Muscle layer of duodenum (tissue), 2 donors: ENCODE data around the gene BAZ1B.
"Not testable (repeated sequence)": the region's sequence is repeated elsewhere in the genome, so short reads cannot be mapped to it uniquely, and the experiment has no call there.

Experiments used
- H3K27ac ChIP-seq: one replicate; pipeline ENCODE4 v1.7.0; 2013; ENCODE audit warnings: mild to moderate bottlenecking, low read length
- H3K27me3 ChIP-seq: one replicate; pipeline ENCODE4 v1.7.0; 2013; ENCODE audit warnings: low read depth, mild to moderate bottlenecking, control low read depth, low read length
- H3K36me3 ChIP-seq, 2 donors: one replicate each; pipeline ENCODE4 v1.7.0; 2013; ENCODE audit warnings: low read length in 2 of 2, control low read depth in 1 of 2, mild to moderate bottlenecking in 1 of 2; ENCODE audit not compliant: insufficient read depth in 2 of 2, control insufficient read depth in 1 of 2
- H3K4me1 ChIP-seq, 2 donors: one replicate each; pipeline ENCODE4 v1.7.0; 2013; ENCODE audit warnings: low read length in 2 of 2, mild to moderate bottlenecking in 2 of 2, control low read depth in 1 of 2, moderate library complexity in 1 of 2; ENCODE audit not compliant: insufficient read depth in 2 of 2, control insufficient read depth in 1 of 2
- H3K4me3 ChIP-seq, 2 donors: one replicate each; pipeline ENCODE4 v1.7.0; 2013; ENCODE audit warnings: low read length in 2 of 2, low read depth in 1 of 2, mild to moderate bottlenecking in 1 of 2
- H3K9me3 ChIP-seq, 2 donors: one replicate each; pipeline ENCODE4 v1.7.0; 2013; ENCODE audit warnings: low read length in 2 of 2, control low read depth in 1 of 2, mild to moderate bottlenecking in 1 of 2; ENCODE audit not compliant: control insufficient read depth in 1 of 2
- donor health status: healthy.

Gene BAZ1B

DNA sequence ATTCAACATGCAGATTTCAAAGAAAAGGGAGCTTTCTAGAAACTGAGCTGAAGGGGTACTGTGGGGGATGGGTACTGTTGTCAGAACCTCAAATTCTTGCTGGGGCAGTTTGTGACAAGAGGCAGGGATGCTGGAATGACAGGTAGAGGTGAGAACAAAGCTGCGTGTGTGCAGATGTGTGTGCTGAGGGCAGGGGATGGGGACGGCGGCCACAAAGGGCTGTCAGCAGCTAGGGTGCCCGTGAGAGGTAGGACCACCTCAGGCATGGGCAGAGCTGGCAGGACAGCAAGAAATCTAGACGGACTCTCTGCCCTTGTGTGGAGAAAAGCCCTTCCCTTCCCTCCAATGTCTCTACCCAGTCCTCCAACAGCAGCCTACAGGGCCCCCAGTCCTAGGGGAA lies 14.4 kb upstream of the BAZ1B start:
- Histone ChIP-seq H3K36me3 (peaks cover 38 to 58% of the 10 kb centered on the region in 2 donors), H3K27ac (no peak overlapping the region), H3K9me3 (no peaks in the 10 kb centered on the region), H3K4me3 (no peak overlapping the region), H3K27me3 (no peaks in the 10 kb centered on the region), H3K4me1 (no peaks in the 10 kb centered on the region)

DNA sequence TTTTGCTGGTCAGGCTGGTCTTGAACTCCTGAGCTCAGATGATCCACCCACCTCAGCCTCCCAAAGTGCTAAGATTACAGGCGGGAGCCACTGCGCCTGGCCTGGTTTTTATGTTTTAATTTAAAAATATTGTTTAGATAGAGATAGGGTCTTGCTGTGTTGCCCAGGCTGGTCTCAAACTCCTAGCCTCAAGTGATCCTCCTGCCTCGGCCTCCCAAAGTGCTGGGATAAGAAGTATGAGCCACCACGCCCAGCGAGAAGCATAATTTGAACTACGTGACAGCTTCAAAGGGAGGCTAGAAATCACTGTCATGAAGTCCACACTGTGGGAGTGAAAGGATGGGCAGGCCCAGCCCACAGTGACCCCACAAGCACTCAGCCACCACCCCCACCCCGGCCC lies 13.8 kb upstream of the BAZ1B start:
- not testable (repeated sequence) for H3K9me3 ChIP-seq, H3K4me3 ChIP-seq, H3K27ac ChIP-seq, H3K27me3 ChIP-seq, H3K4me1 ChIP-seq
- H3K36me3 ChIP-seq = peaks cover 38 to 57% of the 10 kb centered on the region in 2 donors

DNA sequence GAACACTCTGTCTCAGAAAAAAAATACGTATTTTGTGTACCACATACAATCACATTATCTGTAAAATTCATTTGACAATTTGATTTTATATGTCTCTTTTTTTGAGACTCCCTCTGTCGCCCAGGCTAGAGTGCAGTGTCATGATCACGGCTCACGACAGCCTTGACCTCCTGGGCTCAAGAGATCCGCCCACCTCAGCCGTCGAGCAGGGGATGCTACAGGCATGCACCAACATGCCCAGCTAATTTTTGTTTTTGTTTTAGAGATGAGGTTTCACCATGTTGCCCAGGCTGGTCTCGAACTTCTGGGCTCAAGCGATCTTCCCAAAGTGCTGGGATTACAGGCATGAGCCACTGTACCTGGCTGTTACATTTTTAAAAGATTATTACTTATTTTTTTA lies 11.6 kb upstream of the BAZ1B start:
- H3K9me3 ChIP-seq = no peaks in the 10 kb centered on the region
- H3K36me3 ChIP-seq = peaks cover 25 to 41% of the 10 kb centered on the region in 2 donors
- no peaks in the 10 kb centered on the region for H3K27me3 ChIP-seq
- no peaks in the 10 kb centered on the region for H3K4me1 ChIP-seq
- H3K27ac ChIP-seq = no peak overlapping the region
- H3K4me3 ChIP-seq = no peak overlapping the region

DNA sequence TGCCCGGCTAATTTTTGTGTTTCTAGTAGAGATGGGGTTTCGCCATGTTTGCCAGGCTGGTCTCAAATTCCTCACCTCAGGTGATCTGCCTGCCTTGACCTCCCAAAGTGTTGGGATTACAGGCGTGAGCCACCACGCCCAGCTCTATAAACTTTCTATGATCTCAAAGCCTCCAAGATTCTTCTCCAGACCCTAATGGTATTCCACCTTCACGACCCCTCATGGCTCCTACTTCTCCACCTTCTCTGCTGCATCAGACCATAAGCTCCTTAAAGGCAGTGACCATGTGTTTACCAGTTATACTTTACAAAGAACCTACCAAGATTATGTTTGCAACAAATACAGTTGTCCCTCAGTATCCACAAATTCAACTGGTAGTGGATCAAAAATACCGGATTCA lies 10.1 kb upstream of the BAZ1B start:
- Histone ChIP-seq H3K4me3 (no peak overlapping the region), H3K27me3 (no peaks in the 10 kb centered on the region), H3K9me3 (no peaks in the 10 kb centered on the region), H3K36me3 (peaks cover 14 to 27% of the 10 kb centered on the region in 2 donors), H3K27ac (no peak overlapping the region), H3K4me1 (no peaks in the 10 kb centered on the region)

DNA sequence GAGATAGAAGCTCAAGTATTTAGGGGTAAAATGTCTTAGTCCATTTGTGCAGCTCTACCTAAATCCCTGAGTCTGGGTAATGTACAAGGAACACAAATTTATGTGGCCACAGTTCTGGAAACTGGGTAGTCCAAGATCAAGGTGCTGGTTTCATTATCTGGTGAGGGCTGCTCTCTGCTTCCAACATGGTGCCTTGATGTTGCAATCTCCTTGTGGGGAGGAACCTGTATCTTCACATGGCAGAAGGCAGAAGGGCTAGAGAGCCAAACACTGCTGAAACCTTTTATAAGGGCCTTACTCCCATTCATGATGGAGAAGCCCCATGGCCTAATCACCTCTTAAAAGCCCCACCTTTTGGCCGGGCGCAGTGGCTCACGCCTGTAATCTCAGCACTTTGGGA lies 8.7 kb upstream of the BAZ1B start:
- Histone ChIP-seq H3K36me3 (peaks cover 5 to 13% of the 10 kb centered on the region in 2 donors), H3K27me3 (no peaks in the 10 kb centered on the region), H3K9me3 (no peaks in the 10 kb centered on the region)

DNA sequence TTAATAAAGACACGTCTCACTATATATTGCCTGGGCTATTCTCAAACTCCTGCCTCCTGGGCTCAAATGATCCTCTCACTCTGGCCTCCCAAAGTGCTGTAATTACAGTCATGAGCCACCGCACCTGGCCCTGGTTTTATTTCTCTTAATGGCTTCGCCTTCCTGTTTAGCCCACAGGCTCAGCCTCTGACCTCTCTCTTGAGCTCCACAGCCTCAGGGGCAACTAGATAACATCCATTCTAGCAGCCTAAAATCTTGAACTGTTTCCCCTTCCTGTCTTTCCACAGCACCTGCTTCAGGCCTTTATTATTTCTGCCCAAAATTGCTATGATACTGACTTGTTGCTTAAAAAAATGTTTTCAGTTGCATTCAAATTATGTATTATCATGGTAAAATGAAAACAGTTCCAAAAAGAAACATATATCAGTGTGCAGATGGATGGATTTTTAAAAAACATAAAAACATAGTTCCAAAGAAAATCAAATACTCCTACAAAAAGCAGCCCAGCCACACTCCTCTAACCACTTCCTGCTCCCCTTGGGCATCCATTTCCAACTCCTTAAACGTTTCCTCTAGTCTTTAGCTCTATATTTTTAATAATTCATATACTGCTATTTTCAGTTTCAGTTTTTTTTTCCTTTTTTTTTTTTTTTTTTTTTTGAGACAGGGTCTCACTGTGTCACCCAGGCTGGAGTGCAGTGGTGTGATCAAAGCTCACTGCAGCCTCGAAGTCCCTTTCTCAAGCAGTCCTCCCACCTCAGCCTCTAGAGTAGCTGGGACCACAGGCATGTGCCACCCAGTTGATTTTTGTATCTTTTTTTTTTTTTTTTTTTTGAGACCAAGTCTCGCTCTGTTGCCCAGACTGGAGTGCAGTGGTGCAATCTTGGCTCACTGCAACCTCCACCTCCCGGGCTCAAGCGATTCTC lies 5.1 kb upstream of the BAZ1B start:
- no peak overlapping the region for H3K27ac ChIP-seq
- H3K4me3 ChIP-seq = no peak overlapping the region
- no peaks in the 10 kb centered on the region for H3K27me3 ChIP-seq
- H3K36me3 ChIP-seq = no peaks in the 10 kb centered on the region
- H3K9me3 ChIP-seq = no peaks in the 10 kb centered on the region
- H3K4me1 ChIP-seq = no peaks in the 10 kb centered on the region

More for the DNA sequence above, 8.7 kb upstream of the BAZ1B start:
- no peak overlapping the region for H3K27ac ChIP-seq
- H3K4me3 ChIP-seq = no peak overlapping the region
- H3K4me1 ChIP-seq = no peaks in the 10 kb centered on the region

DNA sequence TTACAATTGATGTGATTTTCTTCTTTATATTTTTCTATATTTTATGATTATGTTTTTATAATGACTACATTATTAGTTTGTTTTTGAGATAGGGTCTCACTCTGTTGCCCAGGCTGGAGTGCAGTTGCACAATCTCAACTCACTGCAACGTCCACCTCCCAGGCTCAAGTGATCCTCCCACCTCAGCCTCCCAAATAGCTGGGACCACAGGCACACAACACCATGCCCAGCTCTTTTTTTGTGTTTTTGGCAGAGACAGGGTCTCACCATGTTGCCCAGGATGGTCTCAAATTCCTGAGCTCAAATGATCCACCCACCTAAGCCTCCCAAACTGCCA lies 4.0 kb upstream of the BAZ1B start:
- not testable (repeated sequence) for H3K4me1 ChIP-seq, H3K9me3 ChIP-seq, H3K4me3 ChIP-seq, H3K27ac ChIP-seq, H3K36me3 ChIP-seq, H3K27me3 ChIP-seq

DNA sequence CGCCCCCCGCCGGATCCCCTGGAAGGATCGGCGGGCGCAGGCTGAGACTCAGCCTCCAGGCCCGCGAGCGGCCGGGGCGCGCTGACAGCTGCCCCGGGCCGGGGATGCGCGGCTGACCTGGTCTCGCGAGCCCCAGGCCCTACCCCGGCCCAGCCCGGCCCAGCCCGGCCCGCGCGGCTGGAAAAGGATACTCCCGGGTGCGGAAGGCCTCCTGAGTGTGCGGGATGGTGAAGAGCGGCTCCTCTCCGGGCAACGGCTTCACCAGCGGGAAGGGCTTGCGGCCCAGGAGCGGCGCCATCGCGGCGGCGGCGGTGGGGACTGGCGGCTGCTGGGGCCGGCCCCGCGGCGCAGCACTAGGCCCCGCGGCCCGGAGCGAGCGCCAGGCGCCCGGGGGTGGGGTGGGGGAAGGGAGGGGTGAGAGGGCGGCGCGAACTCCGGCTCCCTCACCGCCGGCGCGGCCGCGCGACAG lies 423 bp downstream of the BAZ1B start:
- H3K27me3 ChIP-seq = no peaks in the 10 kb centered on the region
- peaks cover 0 to 7% of the 10 kb centered on the region in 2 donors for H3K36me3 ChIP-seq
- H3K4me3 ChIP-seq = peak overlapping the region; percentile 68 to 80
- H3K9me3 ChIP-seq = no peaks in the 10 kb centered on the region
- H3K4me1 ChIP-seq = peaks cover 12 to 29% of the 10 kb centered on the region in 2 donors
- H3K27ac ChIP-seq = peak overlapping the region; percentile 81

DNA sequence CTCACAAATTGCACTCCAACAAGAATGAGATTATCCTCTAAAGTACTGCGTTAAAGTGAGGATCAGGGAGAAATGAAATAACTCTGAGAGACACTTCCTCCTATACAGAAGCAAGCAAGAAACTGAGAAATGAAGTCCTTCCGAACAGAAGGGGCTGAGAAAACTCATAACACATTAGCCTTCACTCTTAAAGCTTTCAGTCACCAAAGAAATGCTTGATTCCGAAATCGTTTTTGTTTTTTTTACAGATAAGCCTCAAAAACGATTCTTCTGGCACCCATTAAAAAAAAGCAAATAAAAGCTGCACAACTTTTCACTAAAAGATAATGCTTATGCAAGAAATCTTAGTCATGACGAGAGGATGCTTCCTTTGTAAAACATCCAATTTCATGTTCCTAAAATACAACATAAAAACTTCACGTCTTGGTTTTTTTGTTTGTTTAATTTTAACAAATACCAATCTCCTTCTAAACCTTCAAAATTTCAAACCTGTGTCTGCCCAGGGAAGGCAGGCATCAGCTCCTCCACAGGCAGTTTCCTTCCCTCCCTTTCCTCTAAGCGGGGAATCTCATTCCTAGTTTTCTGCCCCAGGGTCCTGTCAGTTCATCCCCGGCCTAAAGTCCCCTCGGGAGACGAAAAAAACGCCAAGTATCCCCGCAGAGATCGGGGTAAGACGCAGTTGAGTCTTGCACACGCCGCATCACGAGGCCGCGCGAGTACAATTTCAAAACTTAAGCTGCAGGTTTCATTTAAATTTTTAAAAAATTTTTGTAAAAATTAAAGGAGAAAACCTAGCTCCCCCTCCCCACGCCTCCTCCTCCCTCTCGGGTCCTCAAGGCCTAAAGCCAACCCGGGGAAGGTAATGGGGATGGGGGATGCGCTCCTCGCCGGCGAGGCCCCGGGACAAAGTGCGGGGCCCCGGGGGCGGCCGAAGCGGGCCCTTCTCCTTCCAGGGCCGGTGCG lies 1.1 kb downstream of the BAZ1B start:
- H3K4me1 ChIP-seq = peaks cover 12 to 29% of the 10 kb centered on the region in 2 donors
- H3K4me3 ChIP-seq = peak overlapping the region; percentile 68 to 80
- peaks cover 3 to 7% of the 10 kb centered on the region in 2 donors for H3K36me3 ChIP-seq
- H3K27me3 ChIP-seq = no peaks in the 10 kb centered on the region
- H3K27ac ChIP-seq = peak overlapping the region; percentile 81
- no peaks in the 10 kb centered on the region for H3K9me3 ChIP-seq

DNA sequence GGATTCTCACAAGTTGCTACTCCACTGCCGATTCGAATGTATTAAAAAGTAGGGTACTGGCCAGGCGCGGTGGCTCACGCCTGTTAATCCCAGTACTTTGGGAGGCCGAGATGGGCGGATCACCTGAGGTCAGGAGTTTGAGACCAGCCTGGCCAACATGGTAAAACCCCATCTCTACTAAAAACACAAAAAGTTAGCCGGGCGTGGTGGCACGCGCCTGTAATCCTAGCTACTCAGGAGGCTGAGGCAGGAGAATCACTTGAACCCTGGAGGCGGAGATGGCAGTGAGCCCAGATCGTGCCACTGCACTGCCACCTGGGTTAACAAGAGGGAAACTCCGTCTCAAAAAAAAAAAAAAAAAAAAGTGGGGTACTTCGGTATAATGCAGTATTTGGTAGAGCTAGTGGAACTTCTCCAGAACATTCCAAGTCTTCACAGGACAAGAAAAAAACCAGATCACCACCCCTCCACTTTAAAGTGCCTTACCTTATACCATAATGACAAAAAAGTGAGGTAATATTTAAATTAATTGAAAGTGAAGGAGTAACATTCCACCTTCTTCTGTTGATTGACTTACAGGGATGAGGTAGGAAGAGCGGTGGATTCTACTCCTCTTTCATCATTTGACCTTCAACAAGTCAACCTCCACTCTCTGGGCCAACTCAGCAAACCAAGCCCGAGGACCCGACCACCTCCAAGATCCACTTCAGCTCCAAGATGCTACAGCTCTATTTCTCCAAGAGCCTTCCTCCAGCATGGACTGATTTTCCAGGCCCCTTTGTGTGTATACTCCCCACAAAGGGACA lies 2.0 kb downstream of the BAZ1B start:
- H3K4me3 ChIP-seq = peak overlapping the region; percentile 68 to 80
- peak overlapping the region; percentile 81 for H3K27ac ChIP-seq
- peaks cover 12 to 29% of the 10 kb centered on the region in 2 donors for H3K4me1 ChIP-seq
- peaks cover 9 to 12% of the 10 kb centered on the region in 2 donors for H3K36me3 ChIP-seq
- H3K9me3 ChIP-seq = no peaks in the 10 kb centered on the region
- no peaks in the 10 kb centered on the region for H3K27me3 ChIP-seq
